CD4-positive, CD25-positive, alpha-beta regulatory T cell (primary cell): Measurements from ENCODE around the gene STK10. TPM values are rescaled to one million over a fixed set of nuclear protein-coding genes. Genes with fewer than 3 reads are reported as not detected.

Source experiments
- ATAC-seq, 2 donors: fragments of 150-1000 bp; cut with Tn5 transposase; one replicate each; pipeline ENCODE4 v1.10.0; 2021; ENCODE audit warnings: low read depth in 2 of 2, moderate number of reproducible peaks in 2 of 2, moderate library complexity in 1 of 2
- DNase-seq, 3 donors: peaks; one replicate each; pipeline versions ENCODE4 v3.0.0 to v3.0.0-alpha.2; 2012 to 2022; ENCODE audit warnings: mixed read lengths in 1 of 3
- H3K27ac ChIP-seq: one replicate; pipeline ENCODE4 v1.7.0; 2013; ENCODE audit warnings: mild to moderate bottlenecking, low read length; ENCODE audit not compliant: insufficient read depth, poor library complexity, severe bottlenecking
- H3K27me3 ChIP-seq: one replicate; pipeline ENCODE4 v1.7.0; 2013; ENCODE audit warnings: low read length; ENCODE audit not compliant: control insufficient read depth, insufficient read depth
- H3K36me3 ChIP-seq: one replicate; pipeline ENCODE4 v1.7.0; 2013; ENCODE audit warnings: mild to moderate bottlenecking, low read length, moderate library complexity; ENCODE audit not compliant: control insufficient read depth, insufficient read depth
- H3K4me1 ChIP-seq: 2 replicates; pipeline ENCODE4 v1.7.0; 2013; ENCODE audit warnings: mild to moderate bottlenecking, low read length; ENCODE audit not compliant: insufficient read depth, control insufficient read depth, poor library complexity, severe bottlenecking
- H3K4me3 ChIP-seq: one replicate; pipeline ENCODE4 v1.7.0; 2013; ENCODE audit warnings: low read depth, mild to moderate bottlenecking, low read length, moderate library complexity
- H3K9me3 ChIP-seq, 2 experiments: 1 replicate in 1 of 2; 2 replicates in 1 of 2; pipeline ENCODE4 v1.7.0; 2013; ENCODE audit warnings: low read length in 2 of 2, mild to moderate bottlenecking in 1 of 2, moderate library complexity in 1 of 2; ENCODE audit not compliant: control insufficient read depth in 2 of 2
- H3K27ac Mint-ChIP-seq, 3 donors: one replicate each; pipeline ENCODE4 v1.8.0; 2020 to 2022; ENCODE audit warnings: mild to moderate bottlenecking in 3 of 3, mixed read lengths in 3 of 3, moderate library complexity in 2 of 3
- H3K27me3 Mint-ChIP-seq: one replicate; pipeline ENCODE4 v1.8.0; 2022; ENCODE audit warnings: mild to moderate bottlenecking, mixed read lengths
- H3K36me3 Mint-ChIP-seq: one replicate; pipeline ENCODE4 v1.8.0; 2020; ENCODE audit warnings: mixed read lengths
- H3K4me1 Mint-ChIP-seq, 4 donors: one replicate each; pipeline ENCODE4 v1.8.0; 2020 to 2022; ENCODE audit warnings: mixed read lengths in 4 of 4, mild to moderate bottlenecking in 1 of 4
- H3K4me3 Mint-ChIP-seq, 4 donors: one replicate each; pipeline ENCODE4 v1.8.0; 2020 to 2022; ENCODE audit warnings: mild to moderate bottlenecking in 4 of 4, mixed read lengths in 4 of 4, moderate library complexity in 3 of 4
- H3K9me3 Mint-ChIP-seq, 7 donors: one replicate each; pipeline ENCODE4 v1.8.0; 2020 to 2022; ENCODE audit warnings: mixed read lengths in 7 of 7, mild to moderate bottlenecking in 3 of 7, moderate library complexity in 2 of 7
- polyA plus RNA-seq, 4 donors: library from polyadenylated mRNA; unstranded; fragments of 300-500 nt; fragmentation: Illumina TruSeq; gene quantifications; one replicate each; pipeline ENCODE4 v1.2.3, GENCODE V29; 2021
- total RNA-seq: library from RNA; stranded (reverse); gene quantifications from one replicate; pipeline ENCODE4 v1.2.3, GENCODE V29; 2022

Gene STK10
- total and polyA plus RNA-seq, 5 donors from 2014 or later = 71.2 to 533 (median 74.6) TPM

DNA sequence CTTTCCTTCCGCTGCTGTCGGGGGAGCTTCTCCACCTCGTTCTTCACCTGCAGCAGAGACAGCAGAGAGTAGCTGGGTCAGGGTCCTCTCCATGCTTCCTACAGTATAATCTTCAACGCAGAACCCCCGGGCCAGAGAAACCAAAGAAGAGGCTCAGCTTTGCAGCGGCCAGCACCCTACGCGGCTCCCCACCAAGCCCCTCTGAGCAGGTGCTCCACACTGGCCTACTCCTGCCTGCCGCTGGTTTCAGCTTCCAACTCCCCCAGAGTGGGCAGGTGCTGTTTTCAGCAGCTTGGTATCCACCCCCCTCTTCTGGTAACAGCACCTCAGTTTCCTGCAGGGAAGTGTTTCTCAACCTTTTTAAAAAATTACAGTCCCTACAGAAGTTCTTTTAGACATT lies 123.3 kb downstream of the STK10 start:
- Histone ChIP-seq H3K4me3 (no peak overlapping the region), H3K4me1 (peaks cover 47% of the 10 kb centered on the region), H3K36me3 (peaks cover 60% of the 10 kb centered on the region), H3K9me3 (no peaks in the 10 kb centered on the region), H3K27ac (no peak overlapping the region), H3K27me3 (no peaks in the 10 kb centered on the region)
- peaks cover 30 to 64% (median 49%) of the 10 kb centered on the region in 4 donors for H3K4me1 Mint-ChIP-seq
- H3K36me3 Mint-ChIP-seq = peaks cover 60% of the 10 kb centered on the region
- H3K9me3 Mint-ChIP-seq = peaks cover 0 to 2% (median 0%) of the 10 kb centered on the region in 7 donors
- peak overlapping the region; percentile 39 to 78 (median 76) for H3K27ac Mint-ChIP-seq
- H3K4me3 Mint-ChIP-seq = peak overlapping the region in 3 of 4 donors; percentile 30 to 64 (median 59)
- no peaks in the 10 kb centered on the region for H3K27me3 Mint-ChIP-seq
- DNase-seq = no peak
- ATAC-seq = no peak

- no peaks in the 10 kb centered on the region for H3K27me3 ChIP-seq
- peaks cover 43% of the 10 kb centered on the region for H3K4me1 ChIP-seq
- Mint-ChIP-seq H3K27me3 (no peaks in the 10 kb centered on the region), H3K4me3 (peak overlapping the region in 3 of 4 donors; percentile 36 to 59 (median 53)), H3K27ac (peak overlapping the region; percentile 39 to 76 (median 72)), H3K4me1 (peaks cover 33 to 63% (median 49%) of the 10 kb centered on the region in 4 donors), H3K36me3 (peaks cover 64% of the 10 kb centered on the region), H3K9me3 (peaks cover 0 to 2% (median 0%) of the 10 kb centered on the region in 7 donors)
- H3K4me3 ChIP-seq = no peak overlapping the region
- DNase-seq (no peak), ATAC-seq (no peak)
- H3K36me3 ChIP-seq = peaks cover 61% of the 10 kb centered on the region
- H3K9me3 ChIP-seq = no peaks in the 10 kb centered on the region
- no peak overlapping the region for H3K27ac ChIP-seq
Observed at GRCh38 chr5:172064358-172064757, 123.7 kb downstream of the STK10 start.

GRCh38 chr5:172063463-172064235 lies 124.4 kb downstream of the STK10 start:
- no peaks in the 10 kb centered on the region for H3K27me3 Mint-ChIP-seq

DNA sequence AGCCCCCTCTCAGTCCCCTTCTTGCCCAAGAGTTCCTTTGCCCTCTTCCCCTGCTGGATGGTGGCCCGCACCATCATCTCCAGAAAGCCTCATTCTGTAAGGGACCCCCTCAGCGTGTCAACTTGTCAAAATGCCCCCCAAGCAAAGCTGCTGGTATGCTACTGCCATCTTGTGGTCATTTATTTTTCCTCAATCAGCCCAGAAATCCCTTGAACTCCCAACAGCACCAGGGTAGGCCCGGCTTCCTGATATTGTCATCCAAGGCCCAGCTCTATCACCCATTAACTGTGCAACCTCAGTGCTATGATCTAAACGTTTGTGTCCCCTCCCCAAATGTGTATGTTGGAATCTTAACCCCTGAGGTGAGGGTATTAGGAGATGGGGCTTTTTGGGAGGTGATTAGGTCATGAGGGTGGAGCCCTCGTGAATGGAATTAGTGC lies 128.3 kb downstream of the STK10 start:
- Mint-ChIP-seq H3K27me3 (no peaks in the 10 kb centered on the region), H3K4me3 (peak overlapping the region in 2 of 4 donors; percentile 53 to 89), H3K27ac (peak overlapping the region; percentile 34 to 90 (median 89)), H3K36me3 (peaks cover 74% of the 10 kb centered on the region), H3K4me1 (peaks cover 14 to 33% (median 21%) of the 10 kb centered on the region in 4 donors), H3K9me3 (peaks cover 0 to 2% (median 0%) of the 10 kb centered on the region in 7 donors)
- no peaks in the 10 kb centered on the region for H3K4me1 ChIP-seq
- no peaks in the 10 kb centered on the region for H3K9me3 ChIP-seq
- no peak for ATAC-seq
- no peak overlapping the region for H3K4me3 ChIP-seq
- peak overlapping the region; percentile 29 for H3K27ac ChIP-seq
- no peaks in the 10 kb centered on the region for H3K27me3 ChIP-seq
- DNase-seq = no peak
- H3K36me3 ChIP-seq = peaks cover 91% of the 10 kb centered on the region

More at GRCh38 chr5:172063463-172064235, 124.4 kb downstream of the STK10 start:
- peaks cover 29 to 56% (median 47%) of the 10 kb centered on the region in 4 donors for H3K4me1 Mint-ChIP-seq
- ATAC-seq = no peak
- peaks cover 0 to 2% (median 0%) of the 10 kb centered on the region in 7 donors for H3K9me3 Mint-ChIP-seq
- H3K27ac Mint-ChIP-seq = peak overlapping the region; percentile 39 to 76 (median 72)
- H3K27me3 ChIP-seq = no peaks in the 10 kb centered on the region
- peaks cover 37% of the 10 kb centered on the region for H3K4me1 ChIP-seq
- H3K9me3 ChIP-seq = no peaks in the 10 kb centered on the region
- no peak overlapping the region for H3K4me3 ChIP-seq
- peak overlapping the region; percentile 35 to 76 (median 46) for H3K4me3 Mint-ChIP-seq
- no peak for DNase-seq
- H3K36me3 ChIP-seq = peaks cover 63% of the 10 kb centered on the region
- H3K27ac ChIP-seq = no peak overlapping the region
- H3K36me3 Mint-ChIP-seq = peaks cover 67% of the 10 kb centered on the region

- Mint-ChIP-seq H3K36me3 (peaks cover 58% of the 10 kb centered on the region), H3K27ac (peak overlapping the region in 1 of 3 donors; percentile 83), H3K9me3 (peaks cover 0 to 2% (median 0%) of the 10 kb centered on the region in 7 donors), H3K27me3 (no peaks in the 10 kb centered on the region), H3K4me3 (no peak overlapping the region), H3K4me1 (peaks cover 9 to 20% (median 12%) of the 10 kb centered on the region in 4 donors)
- Histone ChIP-seq H3K36me3 (peaks cover 91% of the 10 kb centered on the region), H3K27ac (no peak overlapping the region), H3K4me1 (no peaks in the 10 kb centered on the region), H3K4me3 (no peak overlapping the region), H3K27me3 (no peaks in the 10 kb centered on the region), H3K9me3 (no peaks in the 10 kb centered on the region)
- DNase-seq (no peak), ATAC-seq (no peak)
Observed at GRCh38 chr5:172058088-172058487, 129.9 kb downstream of the STK10 start.

- peaks cover 93% of the 10 kb centered on the region for H3K36me3 ChIP-seq
- DNase-seq = no peak
- H3K36me3 Mint-ChIP-seq = peaks cover 54% of the 10 kb centered on the region
Observed at GRCh38 chr5:172055996-172056395, 132.0 kb downstream of the STK10 start.

GRCh38 chr5:172055421-172055820 lies 132.6 kb downstream of the STK10 start:
- H3K27ac Mint-ChIP-seq = peak overlapping the region in 1 of 3 donors; percentile 83
- DNase-seq = no peak
- ATAC-seq = no peak
- no peaks in the 10 kb centered on the region for H3K27me3 ChIP-seq
- H3K9me3 Mint-ChIP-seq = no peaks in the 10 kb centered on the region
- H3K4me3 Mint-ChIP-seq = no peak overlapping the region
- H3K9me3 ChIP-seq = no peaks in the 10 kb centered on the region
- no peak overlapping the region for H3K4me3 ChIP-seq
- peaks cover 92% of the 10 kb centered on the region for H3K36me3 ChIP-seq
- no peak overlapping the region for H3K27ac ChIP-seq
- H3K4me1 ChIP-seq = no peaks in the 10 kb centered on the region
- peaks cover 3 to 16% (median 6%) of the 10 kb centered on the region in 4 donors for H3K4me1 Mint-ChIP-seq
- no peaks in the 10 kb centered on the region for H3K27me3 Mint-ChIP-seq
- H3K36me3 Mint-ChIP-seq = peaks cover 52% of the 10 kb centered on the region

More at GRCh38 chr5:172055996-172056395, 132.0 kb downstream of the STK10 start:
- no peaks in the 10 kb centered on the region for H3K9me3 ChIP-seq
- no peak for ATAC-seq
- Mint-ChIP-seq H3K27ac (peak overlapping the region; percentile 57 to 83 (median 62)), H3K4me3 (peak overlapping the region in 1 of 4 donors; percentile 60), H3K4me1 (peaks cover 6 to 16% (median 9%) of the 10 kb centered on the region in 4 donors), H3K27me3 (no peaks in the 10 kb centered on the region), H3K9me3 (peaks cover 0 to 2% (median 0%) of the 10 kb centered on the region in 7 donors)
- no peak overlapping the region for H3K27ac ChIP-seq
- no peak overlapping the region for H3K4me3 ChIP-seq
- no peaks in the 10 kb centered on the region for H3K27me3 ChIP-seq
- no peaks in the 10 kb centered on the region for H3K4me1 ChIP-seq
